Psoas muscle (tissue), 8 donors: ENCODE results near the gene APOBEC3A. TPM values are rescaled to one million over a fixed set of nuclear protein-coding genes. Genes with fewer than 3 reads are reported as not detected.
"Not testable (repeated sequence)": the region's sequence is repeated elsewhere in the genome, so short reads cannot be mapped to it uniquely, and the experiment has no call there.

Source experiments
- ATAC-seq, 4 donors: fragments of 200-7000 bp; cut with Tn5 transposase; one replicate each; pipeline ENCODE4 v1.9.1; 2020; ENCODE audit warnings: moderate library complexity in 3 of 4, mild to moderate bottlenecking in 2 of 4
- DNase-seq, 2 donors: peaks; one replicate each; pipeline ENCODE4 v3.0.0-alpha.2; 2020
- H3K27ac ChIP-seq: fragments of 200-600 bp; one replicate; pipeline ENCODE4 v1.8.0; 2022
- H3K27me3 ChIP-seq, 3 donors: fragments of 200-600 bp in 1 of 3; one replicate each; pipeline versions ENCODE4 v1.6.1 to v1.8.0; 2013 to 2022; ENCODE audit warnings: low read length in 2 of 3, mild to moderate bottlenecking in 2 of 3, moderate library complexity in 1 of 3; ENCODE audit not compliant: insufficient read depth in 3 of 3
- H3K36me3 ChIP-seq, 2 donors: fragments of 200-600 bp in 1 of 2; one replicate each; pipeline versions ENCODE4 v1.6.1 to v1.8.0; 2013 to 2022; ENCODE audit warnings: low read depth in 1 of 2, mild to moderate bottlenecking in 1 of 2, moderate library complexity in 1 of 2; ENCODE audit not compliant: insufficient read depth in 1 of 2
- H3K4me1 ChIP-seq: fragments of 200-600 bp; one replicate; pipeline ENCODE4 v1.8.0; 2022
- H3K4me3 ChIP-seq: fragments of 200-600 bp; one replicate; pipeline ENCODE4 v1.8.0; 2022; ENCODE audit warnings: mild to moderate bottlenecking
- H3K9me3 ChIP-seq: fragments of 200-600 bp; one replicate; pipeline ENCODE4 v1.8.0; 2022
- CTCF ChIP-seq: fragments of 200-600 bp; IDR thresholded peaks from one replicate; pipeline ENCODE4 v1.8.0; 2022; ENCODE audit warnings: antibody characterized with exemption
- WGBS, 3 donors: extraction: QIAGEN DNeasy Blood & Tissue Kit; methylation state at CpG; one replicate each; pipeline versions ENCODE4 v1.1.6 to v1.1.7; 2013; 5-methylcytosine and 5-hydroxymethylcytosine counted together
- intact Hi-C, 2 donors: fragments of 100-400 bp; cut with DNase I; formaldehyde crosslinking; loops; one replicate each; pipeline versions ENCODE4 v1.11.0 to v1.14.2; 2022
- polyA plus RNA-seq, 3 donors: library from polyadenylated mRNA; stranded (reverse); fragments of 200-250 nt; gene quantifications; one replicate each; pipeline ENCODE4 v1.2.3, GENCODE V29; 2013
- total RNA-seq, 4 donors: library from RNA; stranded (reverse); fragmentation: NEBNext Ultra II Directional in 2 of 4; extraction: Animal tissue kit (Norgen Biotek cat#: 25700) in 2 of 4; gene quantifications; one replicate each; pipeline versions ENCODE4 v1.2.1 to v1.2.4, GENCODE V29; 2021 to 2023
- donor health status: healthy with polysubstance abuse.
- donor health status: DM: no; HTN: no; CAD: no; lungs with moderate emphysema.
- donor health status: Bipolar disorder and iron deficiency.
- donor health status: healthy.
- donor health status: DM: yes; HTN: yes; CAD: no.
- donor health status: DM: no; HTN: no; CAD: no.
- donor health status: DM: no; HTN: no; CAD: no.
- donor health status: DM: yes; HTN: yes; CAD: no.

APOBEC3A gene
- total and polyA plus RNA-seq, 7 donors = 0.09 to 0.76 (median 0.22) TPM; not detected in 1

- WGBS, 3 donors = 77 to 86% (median 80%) methylated on average over 8 of the region's 8 CpGs
- H3K27me3 ChIP-seq = no peaks in the 10 kb centered on the region
- intact Hi-C loops = loop anchor here (5.0 to 10.0 kb wide), 2 partner anchors 38 to 125 kb away; no protein-coding TSS in a partner anchor
- no peak overlapping the region for H3K27ac ChIP-seq
- H3K4me3 ChIP-seq = no peak overlapping the region
- no peaks in the 10 kb centered on the region for H3K9me3 ChIP-seq
- TF ChIP-seq CTCF = no peak
- no peaks in the 10 kb centered on the region for H3K36me3 ChIP-seq
- DNase-seq (no peak), ATAC-seq (no peak)
- H3K4me1 ChIP-seq = no peaks in the 10 kb centered on the region
These were observed 2.2 kb downstream of the APOBEC3A start for GRCh38 chr22:38959590-38959989.

- DNase-seq, ATAC-seq, H3K27me3 ChIP-seq, H3K36me3 ChIP-seq, H3K9me3 ChIP-seq, H3K4me3 ChIP-seq, H3K4me1 ChIP-seq, H3K27ac ChIP-seq, intact Hi-C loops: not testable (repeated sequence)
- 40 to 84% (median 71%) methylated on average over 2 to 4 of the region's 4 CpGs for WGBS, 3 donors
These were observed 3.3 kb downstream of the APOBEC3A start for GRCh38 chr22:38960673-38961072.

- peak in 1 of 4 donors; percentile 24 for ATAC-seq
These were observed 5.9 kb downstream of the APOBEC3A start for GRCh38 chr22:38963291-38963738.

GRCh38 chr22:38963872-38964271, 6.5 kb downstream of the APOBEC3A start:
- Histone ChIP-seq H3K4me1 (no peaks in the 10 kb centered on the region), H3K36me3 (no peaks in the 10 kb centered on the region), H3K27ac (no peak overlapping the region), H3K27me3 (peaks cover 0 to 4% (median 3%) of the 10 kb centered on the region in 3 donors), H3K4me3 (no peak overlapping the region), H3K9me3 (no peaks in the 10 kb centered on the region)
- no peak for TF ChIP-seq CTCF
- 48 to 64% (median 51%) methylated on average over 9 of the region's 9 CpGs for WGBS, 3 donors
- no peak for DNase-seq
- ATAC-seq = no peak
- intact Hi-C loops = no loop called here

More at GRCh38 chr22:38963291-38963738, 5.9 kb downstream of the APOBEC3A start:
- 14 to 53% (median 17%) methylated on average over 3 to 11 of the region's 11 CpGs for WGBS, 3 donors
- H3K4me3 ChIP-seq, intact Hi-C loops, H3K4me1 ChIP-seq, H3K27me3 ChIP-seq, H3K36me3 ChIP-seq, H3K27ac ChIP-seq, H3K9me3 ChIP-seq: not testable (repeated sequence)
- peak in 1 of 2 donors; percentile 45 for DNase-seq

GRCh38 chr22:38964306-38964705, 6.9 kb downstream of the APOBEC3A start:
- ATAC-seq = no peak
- DNase-seq = peak in 1 of 2 donors; percentile 24
- no peaks in the 10 kb centered on the region for H3K36me3 ChIP-seq
- 83 to 91% (median 85%) methylated on average over 6 to 7 of the region's 7 CpGs for WGBS, 3 donors
- H3K27ac ChIP-seq = no peak overlapping the region
- H3K4me3 ChIP-seq = no peak overlapping the region
- H3K4me1 ChIP-seq = no peaks in the 10 kb centered on the region
- intact Hi-C loops = no loop called here
- peaks cover 0 to 4% (median 3%) of the 10 kb centered on the region in 3 donors for H3K27me3 ChIP-seq
- no peaks in the 10 kb centered on the region for H3K9me3 ChIP-seq
- no peak for TF ChIP-seq CTCF

GRCh38 chr22:38964989-38965388, 7.6 kb downstream of the APOBEC3A start:
- 71 to 83% (median 82%) methylated on average over 4 of the region's 4 CpGs for WGBS, 3 donors

More at GRCh38 chr22:38964989-38965388, 7.6 kb downstream of the APOBEC3A start:
- Histone ChIP-seq H3K4me3 (no peak overlapping the region), H3K27me3 (peaks cover 0 to 7% (median 3%) of the 10 kb centered on the region in 3 donors), H3K9me3 (no peaks in the 10 kb centered on the region), H3K27ac (no peak overlapping the region), H3K36me3 (no peaks in the 10 kb centered on the region), H3K4me1 (no peaks in the 10 kb centered on the region)
- TF ChIP-seq CTCF = no peak
- intact Hi-C loops = no loop called here
- ATAC-seq (no peak), DNase-seq (peak in 1 of 2 donors; percentile 32)
